ENCODE data around the gene ZNF423. TPM values are rescaled to one million over a fixed set of nuclear protein-coding genes. Genes with fewer than 3 reads are reported as not detected.

Gene ZNF423
- total and polyA plus RNA-seq, 3 experiments from 2014 or later = not detected

GRCh38 chr16:49546735-49547134 lies 309.2 kb downstream of the ZNF423 start:
- Histone ChIP-seq H3K27ac (ENCODE audit: low read depth, low read length) (no peak overlapping the region), H3K27me3 (ENCODE audit: insufficient read depth, low read length, poor library complexity, severe bottlenecking) (no peaks in the 10 kb centered on the region), H3K4me1 (ENCODE audit: insufficient read depth, low read length) (no peaks in the 10 kb centered on the region), H3K9me3 (ENCODE audit: low read length) (no peaks in the 10 kb centered on the region), H3K36me3 (ENCODE audit: insufficient read depth, low read length) (no peaks in the 10 kb centered on the region), H3K4me3 (ENCODE audit: low read length) (no peak overlapping the region)
- Mint-ChIP-seq H3K9me3 (no peaks in the 10 kb centered on the region), H3K27ac (no peak overlapping the region), H3K4me3 (no peak overlapping the region), H3K27me3 (peaks cover 3 to 4% of the 10 kb centered on the region in 2 donors), H3K4me1 (no peaks in the 10 kb centered on the region), H3K36me3 (no peaks in the 10 kb centered on the region)
- POLR2A ChIA-PET = no interaction called here
- DNase-seq = no peak
- CTCF ChIA-PET = interaction anchor here (0.6 kb wide), 1 partner anchor 253 kb away, joined by 3 read pairs; no protein-coding TSS in a partner anchor

- CTCF ChIA-PET = no interaction called here
- no peak for DNase-seq
- H3K27me3 ChIP-seq (ENCODE audit: insufficient read depth, low read length, poor library complexity, severe bottlenecking) = no peaks in the 10 kb centered on the region
- peak overlapping the region in 1 of 8 donors; percentile 43 for H3K27ac Mint-ChIP-seq
- no peaks in the 10 kb centered on the region for H3K4me1 Mint-ChIP-seq
- H3K4me3 ChIP-seq (ENCODE audit: low read length) = no peak overlapping the region
- no peaks in the 10 kb centered on the region for H3K4me1 ChIP-seq (ENCODE audit: insufficient read depth, low read length)
- peaks cover 0 to 3% of the 10 kb centered on the region in 2 donors for H3K27me3 Mint-ChIP-seq
- peaks cover 0 to 3% (median 0%) of the 10 kb centered on the region in 5 donors for H3K9me3 Mint-ChIP-seq
- H3K27ac ChIP-seq (ENCODE audit: low read depth, low read length) = no peak overlapping the region
- H3K4me3 Mint-ChIP-seq = no peak overlapping the region
- POLR2A ChIA-PET = no interaction called here
- H3K36me3 Mint-ChIP-seq = no peaks in the 10 kb centered on the region
- no peaks in the 10 kb centered on the region for H3K36me3 ChIP-seq (ENCODE audit: insufficient read depth, low read length)
- no peaks in the 10 kb centered on the region for H3K9me3 ChIP-seq (ENCODE audit: low read length)
These were observed 310.0 kb downstream of the ZNF423 start for GRCh38 chr16:49545741-49546448.

DNA sequence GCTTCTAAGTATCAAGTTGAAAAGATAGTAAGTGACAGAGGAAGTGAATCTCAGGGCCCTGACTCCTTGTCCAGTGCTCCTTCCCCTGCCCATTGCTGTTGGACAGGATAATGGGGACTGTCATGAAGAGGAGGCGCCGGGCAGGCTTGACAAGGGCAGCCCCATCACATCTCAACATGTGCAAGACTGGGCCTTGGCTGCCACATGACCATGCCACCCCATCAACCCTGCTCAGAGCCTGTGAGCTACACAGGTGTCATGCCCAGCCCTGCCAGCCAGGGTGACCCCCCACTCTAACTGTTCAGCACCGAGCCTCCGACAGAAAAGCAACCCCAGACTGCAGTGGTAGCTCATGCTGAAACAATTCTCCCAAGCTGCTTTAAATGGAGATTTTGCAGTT lies 310.7 kb downstream of the ZNF423 start:
- ChIA-PET CTCF (no interaction called here), POLR2A (no interaction called here)
- Histone ChIP-seq H3K27me3 (ENCODE audit: insufficient read depth, low read length, poor library complexity, severe bottlenecking) (no peaks in the 10 kb centered on the region), H3K9me3 (ENCODE audit: low read length) (no peaks in the 10 kb centered on the region), H3K27ac (ENCODE audit: low read depth, low read length) (no peak overlapping the region), H3K36me3 (ENCODE audit: insufficient read depth, low read length) (no peaks in the 10 kb centered on the region), H3K4me3 (ENCODE audit: low read length) (no peak overlapping the region), H3K4me1 (ENCODE audit: insufficient read depth, low read length) (no peaks in the 10 kb centered on the region)
- Mint-ChIP-seq H3K27me3 (peaks cover 0 to 3% of the 10 kb centered on the region in 2 donors), H3K4me3 (no peak overlapping the region), H3K9me3 (peaks cover 0 to 3% (median 0%) of the 10 kb centered on the region in 5 donors), H3K4me1 (no peaks in the 10 kb centered on the region), H3K36me3 (no peaks in the 10 kb centered on the region), H3K27ac (no peak overlapping the region)
- DNase-seq = no peak

DNA sequence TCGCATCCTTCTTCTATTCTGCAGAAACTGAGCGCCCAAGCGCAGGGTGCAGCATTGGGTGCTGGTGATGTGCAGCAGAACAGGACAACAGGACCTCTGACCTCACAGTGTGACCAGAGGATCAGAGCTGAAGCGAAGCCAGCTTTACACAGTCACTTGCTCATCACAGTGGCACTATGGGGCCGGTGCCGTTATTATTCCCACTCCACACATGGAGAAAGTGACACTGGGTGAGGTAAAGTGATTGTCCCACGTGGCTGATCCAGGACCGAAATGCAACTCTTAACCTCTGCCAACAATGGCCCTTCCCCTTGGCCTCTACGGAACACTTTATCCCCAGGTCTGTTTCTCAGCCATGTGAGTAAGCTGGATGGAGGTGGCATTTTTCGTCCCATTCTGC lies 311.1 kb downstream of the ZNF423 start:
- ChIA-PET CTCF (no interaction called here), POLR2A (no interaction called here)
- no peak overlapping the region for H3K27ac ChIP-seq (ENCODE audit: low read depth, low read length)
- Mint-ChIP-seq H3K27me3 (peaks cover 0 to 3% of the 10 kb centered on the region in 2 donors), H3K36me3 (no peaks in the 10 kb centered on the region), H3K4me1 (no peaks in the 10 kb centered on the region), H3K4me3 (no peak overlapping the region), H3K27ac (no peak overlapping the region), H3K9me3 (peaks cover 0 to 3% (median 0%) of the 10 kb centered on the region in 5 donors)
- H3K9me3 ChIP-seq (ENCODE audit: low read length) = no peaks in the 10 kb centered on the region
- no peak for DNase-seq
- H3K27me3 ChIP-seq (ENCODE audit: insufficient read depth, low read length, poor library complexity, severe bottlenecking) = no peaks in the 10 kb centered on the region
- H3K36me3 ChIP-seq (ENCODE audit: insufficient read depth, low read length) = no peaks in the 10 kb centered on the region
- H3K4me1 ChIP-seq (ENCODE audit: insufficient read depth, low read length) = no peaks in the 10 kb centered on the region
- H3K4me3 ChIP-seq (ENCODE audit: low read length) = no peak overlapping the region

DNA sequence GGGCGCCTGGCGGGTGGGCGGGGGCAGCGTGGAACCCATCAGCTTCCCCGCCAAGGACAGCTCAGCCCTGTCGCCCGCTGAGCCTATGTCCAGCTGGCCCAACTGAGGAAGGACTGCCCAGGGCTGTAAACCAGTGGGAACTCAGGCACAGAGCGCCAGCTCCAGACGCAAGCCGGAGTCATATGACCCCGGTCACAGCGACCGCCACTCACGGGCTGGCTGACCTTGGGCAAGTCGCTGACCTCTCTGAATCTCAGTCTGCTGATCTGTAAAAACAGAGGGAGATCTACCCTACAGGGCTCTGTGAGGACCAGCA lies 312.3 kb downstream of the ZNF423 start:
- Mint-ChIP-seq H3K27ac (no peak overlapping the region), H3K36me3 (no peaks in the 10 kb centered on the region), H3K9me3 (peaks cover 0 to 3% (median 0%) of the 10 kb centered on the region in 5 donors), H3K4me3 (no peak overlapping the region), H3K27me3 (peaks cover 0 to 3% of the 10 kb centered on the region in 2 donors), H3K4me1 (no peaks in the 10 kb centered on the region)
- Histone ChIP-seq H3K4me3 (ENCODE audit: low read length) (no peak overlapping the region), H3K4me1 (ENCODE audit: insufficient read depth, low read length) (no peaks in the 10 kb centered on the region), H3K27ac (ENCODE audit: low read depth, low read length) (no peak overlapping the region), H3K9me3 (ENCODE audit: low read length) (no peaks in the 10 kb centered on the region), H3K36me3 (ENCODE audit: insufficient read depth, low read length) (no peaks in the 10 kb centered on the region), H3K27me3 (ENCODE audit: insufficient read depth, low read length, poor library complexity, severe bottlenecking) (no peaks in the 10 kb centered on the region)
- ChIA-PET CTCF (no interaction called here), POLR2A (no interaction called here)
- DNase-seq = no peak

- POLR2A ChIA-PET = no interaction called here
- Histone ChIP-seq H3K27ac (ENCODE audit: low read depth, low read length) (no peak overlapping the region), H3K36me3 (ENCODE audit: insufficient read depth, low read length) (no peaks in the 10 kb centered on the region), H3K4me3 (ENCODE audit: low read length) (no peak overlapping the region), H3K4me1 (ENCODE audit: insufficient read depth, low read length) (no peaks in the 10 kb centered on the region), H3K9me3 (ENCODE audit: low read length) (no peaks in the 10 kb centered on the region), H3K27me3 (ENCODE audit: insufficient read depth, low read length, poor library complexity, severe bottlenecking) (no peaks in the 10 kb centered on the region)
- CTCF ChIA-PET = no interaction called here
- Mint-ChIP-seq H3K36me3 (no peaks in the 10 kb centered on the region), H3K4me1 (no peaks in the 10 kb centered on the region), H3K4me3 (no peak overlapping the region), H3K27me3 (peaks cover 0 to 3% of the 10 kb centered on the region in 2 donors), H3K27ac (no peak overlapping the region), H3K9me3 (peaks cover 0 to 3% (median 0%) of the 10 kb centered on the region in 5 donors)
- DNase-seq = no peak
These were observed 312.8 kb downstream of the ZNF423 start for GRCh38 chr16:49542946-49543630.

DNA sequence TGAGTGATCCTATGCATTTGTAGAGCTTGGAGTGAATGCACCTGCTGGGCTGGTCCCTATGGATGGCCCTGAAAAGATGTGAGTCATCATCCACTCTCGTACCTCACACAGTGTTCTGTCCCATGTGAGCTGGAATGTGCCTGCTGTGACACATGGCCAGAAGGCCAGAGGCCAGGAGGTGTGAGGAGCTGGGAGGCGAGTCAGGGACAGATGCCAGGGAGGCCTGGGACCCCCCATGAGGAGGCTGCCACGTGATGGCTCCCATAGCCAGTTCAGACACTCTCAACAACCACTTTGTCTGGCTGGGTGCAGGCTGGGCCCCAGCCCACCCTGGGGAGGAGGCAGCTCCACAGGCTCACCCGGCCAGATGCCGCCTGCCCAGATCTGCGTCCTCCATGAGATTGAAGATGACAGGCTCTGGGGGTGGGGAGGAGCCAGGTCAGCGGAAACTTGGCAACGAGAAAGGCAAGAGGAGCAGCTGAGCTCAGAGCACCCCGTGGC lies 313.5 kb downstream of the ZNF423 start:
- ChIA-PET POLR2A (no interaction called here), CTCF (no interaction called here)
- Histone ChIP-seq H3K27ac (ENCODE audit: low read depth, low read length) (no peak overlapping the region), H3K9me3 (ENCODE audit: low read length) (no peaks in the 10 kb centered on the region), H3K4me1 (ENCODE audit: insufficient read depth, low read length) (no peaks in the 10 kb centered on the region), H3K4me3 (ENCODE audit: low read length) (no peak overlapping the region), H3K27me3 (ENCODE audit: insufficient read depth, low read length, poor library complexity, severe bottlenecking) (no peaks in the 10 kb centered on the region), H3K36me3 (ENCODE audit: insufficient read depth, low read length) (no peaks in the 10 kb centered on the region)
- Mint-ChIP-seq H3K36me3 (no peaks in the 10 kb centered on the region), H3K27ac (no peak overlapping the region), H3K9me3 (peaks cover 0 to 3% (median 0%) of the 10 kb centered on the region in 5 donors), H3K4me1 (no peaks in the 10 kb centered on the region), H3K27me3 (peaks cover 0 to 3% of the 10 kb centered on the region in 2 donors), H3K4me3 (no peak overlapping the region)
- DNase-seq = no peak

DNA sequence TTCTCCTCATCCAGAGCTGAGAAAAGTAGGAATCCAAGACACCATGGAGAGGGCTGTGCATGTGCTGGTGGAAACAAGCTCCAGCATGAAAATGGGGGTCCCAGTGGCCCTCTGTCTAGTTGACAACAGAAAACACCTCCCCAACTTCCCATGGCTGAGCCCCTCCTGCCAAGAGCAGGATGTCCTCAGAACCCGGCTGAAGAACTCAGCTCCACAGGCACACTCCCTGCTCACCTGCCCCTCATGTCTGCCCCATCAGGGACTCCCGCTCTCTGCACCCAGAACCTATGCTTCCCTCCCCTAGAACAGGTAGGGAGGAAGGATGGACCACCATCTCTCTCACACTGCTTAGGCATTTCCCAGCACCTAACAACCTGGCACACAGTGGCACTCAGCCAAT lies 315.1 kb downstream of the ZNF423 start:
- Mint-ChIP-seq H3K4me3 (no peak overlapping the region), H3K27me3 (no peaks in the 10 kb centered on the region), H3K9me3 (peaks cover 0 to 3% (median 0%) of the 10 kb centered on the region in 5 donors), H3K4me1 (no peaks in the 10 kb centered on the region), H3K36me3 (no peaks in the 10 kb centered on the region), H3K27ac (no peak overlapping the region)
- ChIA-PET POLR2A (no interaction called here), CTCF (no interaction called here)
- no peaks in the 10 kb centered on the region for H3K36me3 ChIP-seq (ENCODE audit: insufficient read depth, low read length)
- H3K27ac ChIP-seq (ENCODE audit: low read depth, low read length) = no peak overlapping the region
- no peaks in the 10 kb centered on the region for H3K27me3 ChIP-seq (ENCODE audit: insufficient read depth, low read length, poor library complexity, severe bottlenecking)
- H3K9me3 ChIP-seq (ENCODE audit: low read length) = no peaks in the 10 kb centered on the region
- no peak overlapping the region for H3K4me3 ChIP-seq (ENCODE audit: low read length)
- H3K4me1 ChIP-seq (ENCODE audit: insufficient read depth, low read length) = no peaks in the 10 kb centered on the region
- DNase-seq = no peak

All from CD8-positive, alpha-beta memory T cell (primary cell).